ENCODE data around the gene CCDC180. TPM values are rescaled to one million over a fixed set of nuclear protein-coding genes. Genes with fewer than 3 reads are reported as not detected.

Gene CCDC180
- total RNA-seq, 1 donor from 2014 or later: 12.5 TPM

- H3K36me3 Mint-ChIP-seq (ENCODE audit: insufficient read depth): no peaks in the 10 kb centered on the region
- no peaks in the 10 kb centered on the region for H3K4me1 Mint-ChIP-seq (ENCODE audit: low read depth)
- no peak overlapping the region for H3K4me3 Mint-ChIP-seq (ENCODE audit: low read depth)
- H3K9me3 Mint-ChIP-seq (ENCODE audit: low read depth): no peaks in the 10 kb centered on the region
- no peaks in the 10 kb centered on the region for H3K27me3 Mint-ChIP-seq
- TF ChIP-seq CTCF (IDR thresholded peaks at IDR 0.05; ENCODE audit: unreplicated experiment): no peak
- no peak for DNase-seq (ENCODE audit: low spot score, unreplicated experiment)
- no peak overlapping the region for H3K27ac Mint-ChIP-seq
Observed at GRCh38 chr9:97310023-97310422, 2.6 kb downstream of the CCDC180 start.

DNA sequence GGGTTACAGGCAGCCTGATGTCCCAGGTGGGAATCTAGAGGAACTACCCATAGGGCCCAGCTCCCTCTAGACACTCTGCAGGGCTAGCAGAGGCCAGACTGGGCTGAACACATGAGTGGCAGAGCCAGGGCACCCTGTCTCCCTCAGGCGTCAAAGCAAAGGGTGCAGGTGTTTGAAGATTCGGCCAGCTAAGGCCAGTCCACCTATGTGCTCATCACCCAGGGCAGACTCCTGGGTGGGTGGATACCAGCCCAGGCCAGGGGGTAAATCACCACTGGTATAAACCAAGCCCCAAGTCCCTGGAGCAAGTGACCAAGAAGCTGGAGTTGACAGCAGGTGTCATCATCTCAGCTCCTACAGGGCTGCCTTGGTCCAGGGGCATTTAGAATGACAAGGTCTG, 3.4 kb downstream of the CCDC180 start:
- H3K4me1 Mint-ChIP-seq (ENCODE audit: low read depth): no peaks in the 10 kb centered on the region
- no peak overlapping the region for H3K4me3 Mint-ChIP-seq (ENCODE audit: low read depth)
- H3K27me3 Mint-ChIP-seq: no peaks in the 10 kb centered on the region
- H3K36me3 Mint-ChIP-seq (ENCODE audit: insufficient read depth): no peaks in the 10 kb centered on the region
- no peaks in the 10 kb centered on the region for H3K9me3 Mint-ChIP-seq (ENCODE audit: low read depth)
- H3K27ac Mint-ChIP-seq: no peak overlapping the region
- no peak for TF ChIP-seq CTCF (IDR thresholded peaks at IDR 0.05; ENCODE audit: unreplicated experiment)
- DNase-seq (ENCODE audit: low spot score, unreplicated experiment): no peak

DNA sequence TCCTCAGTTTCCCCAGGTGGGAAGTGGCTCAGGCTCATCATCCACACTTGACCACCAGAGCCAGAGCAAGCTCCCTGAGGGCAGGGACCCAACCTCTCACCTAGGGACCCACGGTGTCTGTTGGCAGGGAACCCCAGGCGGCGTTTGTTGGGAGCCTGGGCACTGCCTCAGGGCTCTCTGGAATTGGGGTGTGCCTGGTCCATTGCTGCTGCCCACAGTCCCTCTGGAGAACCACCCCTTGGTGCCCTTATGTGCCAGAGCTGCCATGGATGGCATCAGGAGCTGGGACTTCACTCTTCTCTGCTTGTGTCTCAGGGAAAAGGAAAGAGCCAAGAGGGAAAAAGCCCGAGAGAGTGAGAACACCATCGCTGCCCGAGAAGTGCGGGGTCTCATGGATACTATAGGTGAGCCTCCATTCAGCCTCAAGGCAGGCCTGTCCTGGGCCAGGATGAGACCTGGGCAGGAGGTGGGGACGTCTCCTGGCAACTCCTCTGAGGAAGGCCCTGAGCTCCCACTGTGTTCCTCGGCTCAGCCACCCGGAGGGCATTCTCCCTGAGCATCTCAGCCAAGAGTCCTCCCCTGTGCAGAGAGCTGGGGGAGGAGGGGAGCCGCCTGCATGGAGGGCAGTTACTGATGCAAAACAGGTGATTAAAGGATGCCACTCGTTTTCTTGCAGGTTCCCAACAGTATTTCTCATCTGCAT, 4.5 kb downstream of the CCDC180 start:
- TF ChIP-seq CTCF (IDR thresholded peaks at IDR 0.05; ENCODE audit: unreplicated experiment): no peak
- H3K9me3 Mint-ChIP-seq (ENCODE audit: low read depth): no peaks in the 10 kb centered on the region
- H3K27me3 Mint-ChIP-seq: no peaks in the 10 kb centered on the region
- no peaks in the 10 kb centered on the region for H3K4me1 Mint-ChIP-seq (ENCODE audit: low read depth)
- no peaks in the 10 kb centered on the region for H3K36me3 Mint-ChIP-seq (ENCODE audit: insufficient read depth)
- no peak overlapping the region for H3K4me3 Mint-ChIP-seq (ENCODE audit: low read depth)
- no peak for DNase-seq (ENCODE audit: low spot score, unreplicated experiment)
- H3K27ac Mint-ChIP-seq: no peak overlapping the region

- no peak for TF ChIP-seq CTCF (IDR thresholded peaks at IDR 0.05; ENCODE audit: unreplicated experiment)
- no peaks in the 10 kb centered on the region for H3K36me3 Mint-ChIP-seq (ENCODE audit: insufficient read depth)
- no peaks in the 10 kb centered on the region for H3K9me3 Mint-ChIP-seq (ENCODE audit: low read depth)
- H3K27me3 Mint-ChIP-seq: no peaks in the 10 kb centered on the region
- H3K4me3 Mint-ChIP-seq (ENCODE audit: low read depth): no peak overlapping the region
- no peak overlapping the region for H3K27ac Mint-ChIP-seq
- H3K4me1 Mint-ChIP-seq (ENCODE audit: low read depth): no peaks in the 10 kb centered on the region
- no peak for DNase-seq (ENCODE audit: low spot score, unreplicated experiment)
Observed at GRCh38 chr9:97312556-97312955, 5.1 kb downstream of the CCDC180 start.

- H3K27me3 Mint-ChIP-seq: no peaks in the 10 kb centered on the region
- H3K4me3 Mint-ChIP-seq (ENCODE audit: low read depth): no peak overlapping the region
- H3K27ac Mint-ChIP-seq: no peak overlapping the region
- H3K4me1 Mint-ChIP-seq (ENCODE audit: low read depth): no peaks in the 10 kb centered on the region
- DNase-seq (ENCODE audit: low spot score, unreplicated experiment): no peak
- no peaks in the 10 kb centered on the region for H3K36me3 Mint-ChIP-seq (ENCODE audit: insufficient read depth)
- no peaks in the 10 kb centered on the region for H3K9me3 Mint-ChIP-seq (ENCODE audit: low read depth)
- no peak for TF ChIP-seq CTCF (IDR thresholded peaks at IDR 0.05; ENCODE audit: unreplicated experiment)
Observed at GRCh38 chr9:97313243-97313642, 5.8 kb downstream of the CCDC180 start.
